WI38 (cell line): ENCODE data around the gene COL23A1.

Experiments
- H3K4me3 ChIP-seq: 2 replicates; pipeline ENCODE4 v1.5.1; 2011; ENCODE audit warnings: low read depth, mild to moderate bottlenecking, control low read depth, low read length
- CTCF ChIP-seq: IDR thresholded peaks from 2 replicates; pipeline ENCODE4 v1.5.1; 2012; ENCODE audit warnings: low read depth, mild to moderate bottlenecking, control low read depth, low read length

The COL23A1 gene

GRCh38 chr5:178531786-178532185 lies 58.4 kb downstream of the COL23A1 start:
- no peak overlapping the region for H3K4me3 ChIP-seq
- no peak for TF ChIP-seq CTCF

- no peak overlapping the region for H3K4me3 ChIP-seq
- TF ChIP-seq CTCF = no peak
These were observed 59.7 kb downstream of the COL23A1 start for GRCh38 chr5:178530526-178530925.

GRCh38 chr5:178529080-178529479 lies 61.1 kb downstream of the COL23A1 start:
- no peak for TF ChIP-seq CTCF
- H3K4me3 ChIP-seq = no peak overlapping the region

- no peak overlapping the region for H3K4me3 ChIP-seq
- TF ChIP-seq CTCF = no peak
These were observed 62.5 kb downstream of the COL23A1 start for GRCh38 chr5:178527458-178528307.

GRCh38 chr5:178526773-178527457 lies 63.3 kb downstream of the COL23A1 start:
- H3K4me3 ChIP-seq = no peak overlapping the region
- no peak for TF ChIP-seq CTCF

GRCh38 chr5:178525906-178526732 lies 64.1 kb downstream of the COL23A1 start:
- TF ChIP-seq CTCF = no peak
- no peak overlapping the region for H3K4me3 ChIP-seq
